IMR-90 (cell line): ENCODE results near the gene ROCK2. TPM values are rescaled to one million over a fixed set of nuclear protein-coding genes. Genes with fewer than 3 reads are reported as not detected.

Experiments
- ATAC-seq: fragments of 200-7000 bp; cut with Tn5 transposase; 2 replicates; pipeline ENCODE4 v1.9.1; 2020; ENCODE audit warnings: low read depth, mild to moderate bottlenecking, moderate library complexity
- BruUV-seq: library from RNA; stranded (reverse); fragments of 400-500 nt; replicated peaks from 2 replicates; lab custom pipeline; 2021; lab: Mats Ljungman, UMichigan
- CTCF ChIA-PET: fragments of 300-600 bp; formaldehyde crosslinking; extraction: SDS; loops from one replicate; lab custom pipeline; 2021; ENCODE audit warnings: antibody characterized with exemption; lab: Yijun Ruan, JAX
- POLR2A ChIA-PET: fragments of 300-600 bp; sonication (Branson Sonifier 250); formaldehyde crosslinking; loops from one replicate; lab custom pipeline; 2022; ENCODE audit warnings: antibody characterized with exemption; ENCODE audit not compliant: unreplicated experiment; lab: Charles Lee
- DNase-seq: peaks from one replicate; pipeline ENCODE4 v3.0.0; 2013
- H2AFZ ChIP-seq: replicated peaks from 2 replicates; pipeline ENCODE3; 2013; ENCODE audit warnings: low read length, mild to moderate bottlenecking; ENCODE audit not compliant: poor library complexity
- H2AK5ac ChIP-seq: 2 replicates; pipeline ENCODE4 v1.6.1; 2013; ENCODE audit warnings: low read depth, low read length, inconsistent platforms
- H2AK9ac ChIP-seq: replicated peaks from 2 replicates; pipeline ENCODE3; 2013; ENCODE audit warnings: mild to moderate bottlenecking, low read depth, low read length, moderate library complexity; ENCODE audit not compliant: poor library complexity
- H2BK120ac ChIP-seq: 2 replicates; pipeline ENCODE4 v1.6.1; 2013; ENCODE audit warnings: low read depth, low read length, inconsistent platforms
- H2BK15ac ChIP-seq: 3 replicates; pipeline ENCODE4 v1.6.1; 2013; ENCODE audit warnings: low read depth, low read length, inconsistent platforms
- H2BK20ac ChIP-seq: 2 replicates; pipeline ENCODE4 v1.6.1; 2013; ENCODE audit warnings: low read depth, mild to moderate bottlenecking, inconsistent platforms, low read length, moderate library complexity
- H2BK5ac ChIP-seq: 2 replicates; pipeline ENCODE4 v1.6.1; 2013; ENCODE audit warnings: mild to moderate bottlenecking, low read depth, low read length, inconsistent platforms; ENCODE audit not compliant: poor library complexity, severe bottlenecking
- H3K14ac ChIP-seq: replicated peaks from 2 replicates; pipeline ENCODE4 v1.6.1; 2013; ENCODE audit warnings: low read depth, low read length, inconsistent platforms
- H3K18ac ChIP-seq: 2 replicates; pipeline ENCODE4 v1.6.1; 2013; ENCODE audit warnings: low read depth, low read length, control low read depth
- H3K23ac ChIP-seq: 2 replicates; pipeline ENCODE4 v1.6.1; 2013; ENCODE audit warnings: low read depth, low read length, inconsistent platforms
- H3K27ac ChIP-seq: 2 replicates; pipeline ENCODE4 v1.5.1; 2013; ENCODE audit warnings: mild to moderate bottlenecking, control low read depth, low read length; ENCODE audit not compliant: insufficient read depth
- H3K27me3 ChIP-seq: 2 replicates; pipeline ENCODE4 v1.6.1; 2013; ENCODE audit warnings: low read length; ENCODE audit not compliant: control insufficient read depth, insufficient read depth
- H3K36me3 ChIP-seq: 2 replicates; pipeline ENCODE4 v1.6.1; 2013; ENCODE audit warnings: low read length, mixed read lengths; ENCODE audit not compliant: control insufficient read depth, insufficient read depth
- H3K4ac ChIP-seq: 2 replicates; pipeline ENCODE4 v1.6.1; 2013; ENCODE audit warnings: low read depth, low read length, inconsistent platforms
- H3K4me1 ChIP-seq: 2 replicates; pipeline ENCODE4 v1.6.1; 2013; ENCODE audit warnings: low read length, mixed read lengths; ENCODE audit not compliant: control insufficient read depth, insufficient read depth
- H3K4me2 ChIP-seq: 2 replicates; pipeline ENCODE4 v1.6.1; 2013; ENCODE audit warnings: low read depth, mild to moderate bottlenecking, control low read depth, low read length, moderate library complexity
- H3K4me3 ChIP-seq: 2 replicates; pipeline ENCODE4 v1.5.1; 2013; ENCODE audit warnings: low read depth, mild to moderate bottlenecking, control low read depth, low read length, moderate library complexity; ENCODE audit not compliant: insufficient read depth
- H3K56ac ChIP-seq: 2 replicates; pipeline ENCODE4 v1.6.1; 2013; ENCODE audit warnings: low read length, inconsistent platforms; ENCODE audit not compliant: insufficient read depth; ENCODE audit errors: extremely low read depth
- H3K79me1 ChIP-seq, 2 experiments: 2 replicates each; pipeline ENCODE4 v1.6.1; 2013; ENCODE audit warnings: low read length in 2 of 2, inconsistent platforms in 1 of 2, low read depth in 1 of 2
- H3K9ac ChIP-seq: 2 replicates; pipeline ENCODE4 v1.6.1; 2013; ENCODE audit warnings: low read depth, low read length, control low read depth
- H3K9me1 ChIP-seq: 2 replicates; pipeline ENCODE4 v1.6.1; 2013; ENCODE audit warnings: low read length, inconsistent platforms; ENCODE audit not compliant: insufficient read depth
- H3K9me3 ChIP-seq: 2 replicates; pipeline ENCODE4 v1.6.1; 2013; ENCODE audit warnings: low read length; ENCODE audit not compliant: control insufficient read depth, insufficient read depth
- H4K20me1 ChIP-seq: 2 replicates; pipeline ENCODE4 v1.6.1; 2013; ENCODE audit warnings: low read length, inconsistent platforms; ENCODE audit not compliant: insufficient read depth
- H4K5ac ChIP-seq: 2 replicates; pipeline ENCODE4 v1.6.1; 2013; ENCODE audit warnings: mild to moderate bottlenecking, low read depth, low read length, control low read depth
- H4K8ac ChIP-seq, 2 experiments: 2 replicates each; pipeline ENCODE4 v1.6.1; 2013; ENCODE audit warnings: low read depth in 2 of 2, low read length in 2 of 2, control low read depth in 1 of 2, inconsistent platforms in 1 of 2
- H4K91ac ChIP-seq: 2 replicates; pipeline ENCODE4 v1.6.1; 2013; ENCODE audit warnings: low read depth, low read length, inconsistent platforms; ENCODE audit not compliant: insufficient read depth
- BHLHE40 ChIP-seq: fragments of 150-350 bp; IDR thresholded peaks from 2 replicates; pipeline ENCODE4 v1.6.1; 2016; ENCODE audit warnings: mild to moderate bottlenecking, low read depth, low read length
- CEBPB ChIP-seq: IDR thresholded peaks from 2 replicates; pipeline ENCODE4 v1.6.1; 2012; ENCODE audit warnings: low read depth, low read length, improper control_type of control experiment
- CHD1 ChIP-seq: IDR thresholded peaks from 2 replicates; pipeline ENCODE4 v1.6.1; 2012; ENCODE audit warnings: low read depth, low read length, improper control_type of control experiment
- MAFK ChIP-seq: IDR thresholded peaks from 2 replicates; pipeline ENCODE4 v1.6.1; 2012; ENCODE audit warnings: low read depth, low read length, improper control_type of control experiment
- MAZ ChIP-seq: IDR thresholded peaks from 2 replicates; pipeline ENCODE4 v1.6.1; 2012; ENCODE audit warnings: low read depth, mild to moderate bottlenecking, low read length, improper control_type of control experiment, moderate library complexity, borderline replicate concordance
- MXI1 ChIP-seq: IDR thresholded peaks from 2 replicates; pipeline ENCODE4 v1.6.1; 2012; ENCODE audit warnings: low read depth, mild to moderate bottlenecking, low read length, moderate library complexity, borderline replicate concordance
- NFE2L2 ChIP-seq: fragments of 150-350 bp; IDR thresholded peaks from 2 replicates; pipeline ENCODE4 v1.6.1; 2016; ENCODE audit warnings: low read depth, mild to moderate bottlenecking, low read length
- POLR2A ChIP-seq: IDR thresholded peaks from 2 replicates; pipeline ENCODE4 v1.6.1; 2012; ENCODE audit warnings: mild to moderate bottlenecking, low read depth, low read length
- RAD21 ChIP-seq: IDR thresholded peaks from 2 replicates; pipeline ENCODE4 v1.6.1; 2012; ENCODE audit warnings: low read length, improper control_type of control experiment
- RCOR1 ChIP-seq: IDR thresholded peaks from 2 replicates; pipeline ENCODE4 v1.6.1; 2012; ENCODE audit warnings: mild to moderate bottlenecking, low read length, improper control_type of control experiment; ENCODE audit not compliant: insufficient replicate concordance
- RFX5 ChIP-seq: IDR thresholded peaks from 2 replicates; pipeline ENCODE4 v1.8.0; 2012; ENCODE audit warnings: low read depth, mild to moderate bottlenecking, low read length, moderate library complexity
- SMC3 ChIP-seq: fragments of 150-350 bp; IDR thresholded peaks from 2 replicates; pipeline ENCODE4 v1.6.1; 2016; ENCODE audit warnings: low read depth, mild to moderate bottlenecking, antibody characterized with exemption, low read length, moderate library complexity
- WGBS, 2 experiments: methylation state at CpG; one replicate each; pipeline versions ENCODE4 v1.1.5 to v1.1.7; 2013; ENCODE audit warnings: missing lambda C conversion rate in 2 of 2; ENCODE audit not compliant: insufficient read length in 1 of 2; ENCODE audit errors: extremely low coverage in 2 of 2; 5-methylcytosine and 5-hydroxymethylcytosine counted together
- dilution Hi-C: fragments of 300-500 bp; cut with HindIII; formaldehyde crosslinking; loops from one replicate; pipeline ENCODE4 v1.14.3; 2018; ENCODE audit warnings: low sequenced_read_pairs; ENCODE audit not compliant: unreplicated experiment
- in situ Hi-C: fragments of 300-500 bp; cut with MboI; formaldehyde crosslinking; loops from 3 replicates; pipeline ENCODE4 v1.14.3; 2019; ENCODE audit warnings: low sequenced_read_pairs, inconsistent platforms, mixed read lengths
- intact Hi-C: fragments of 100-400 bp; cut with micrococcal nuclease; formaldehyde crosslinking; loops from 2 replicates; pipeline ENCODE4 v1.10.0; 2022
- polyA plus RNA-seq, 3 experiments: library from polyadenylated mRNA; depleted of rRNA; stranded (reverse); fragments of >200 nt; gene quantifications; 2 replicates each; pipeline ENCODE4 v1.2.3, GENCODE V29; 2012; ENCODE audit warnings: low replicate concordance in 1 of 3
- total RNA-seq: library from RNA; depleted of rRNA; stranded (reverse); fragments of >200 nt; gene quantifications from 2 replicates; pipeline ENCODE4 v1.2.3, GENCODE V29; 2012
- TF ChIP-seq, protein P1 (sequence below): fragments of 150-350 bp; IDR thresholded peaks from 2 replicates; pipeline ENCODE4 v1.6.1; 2016; ENCODE audit warnings: low read depth, mild to moderate bottlenecking, low read length, moderate library complexity, borderline replicate concordance
- TF ChIP-seq, protein P2 (sequence below): conservative IDR thresholded peaks from 2 replicates; pipeline ENCODE4 v1.5.1; 2012; ENCODE audit warnings: mild to moderate bottlenecking, low read depth, low read length, improper control_type of control experiment

Gene ROCK2
- total and polyA plus RNA-seq, 2 of the 4 experiments (the other 2 are of a cell fraction), result 9.0 to 28.3 TPM

DNA sequence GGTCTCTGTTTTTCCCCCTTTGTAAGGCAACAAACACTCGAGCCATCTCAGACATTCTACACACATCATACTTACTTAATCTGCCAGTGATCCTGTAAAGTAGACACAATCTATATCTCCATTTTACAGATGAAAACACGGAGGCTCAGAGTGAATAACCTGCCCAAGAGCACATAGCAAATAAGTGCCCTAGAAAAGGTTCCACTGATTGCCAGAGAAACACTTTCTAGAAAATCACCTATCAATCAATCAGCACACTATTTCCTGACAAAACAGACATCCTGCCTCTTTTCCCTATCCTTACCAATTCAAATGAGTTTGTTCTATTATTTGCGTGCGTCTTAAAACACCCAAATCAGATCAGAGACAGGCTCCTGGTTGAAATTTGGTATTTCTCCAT, 165.2 kb downstream of the ROCK2 start:
- TF ChIP-seq NFE2L2 (no peak), POLR2A (no peak), RFX5 (no peak), MAZ (no peak), MXI1 (no peak), RAD21 (no peak), MAFK (no peak), RCOR1 (no peak), CEBPB (no peak), SMC3 (no peak), CHD1 (no peak), BHLHE40 (no peak)
- TF ChIP-seq, protein P1, sequence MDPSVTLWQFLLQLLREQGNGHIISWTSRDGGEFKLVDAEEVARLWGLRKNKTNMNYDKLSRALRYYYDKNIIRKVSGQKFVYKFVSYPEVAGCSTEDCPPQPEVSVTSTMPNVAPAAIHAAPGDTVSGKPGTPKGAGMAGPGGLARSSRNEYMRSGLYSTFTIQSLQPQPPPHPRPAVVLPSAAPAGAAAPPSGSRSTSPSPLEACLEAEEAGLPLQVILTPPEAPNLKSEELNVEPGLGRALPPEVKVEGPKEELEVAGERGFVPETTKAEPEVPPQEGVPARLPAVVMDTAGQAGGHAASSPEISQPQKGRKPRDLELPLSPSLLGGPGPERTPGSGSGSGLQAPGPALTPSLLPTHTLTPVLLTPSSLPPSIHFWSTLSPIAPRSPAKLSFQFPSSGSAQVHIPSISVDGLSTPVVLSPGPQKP, result no peak
- TF ChIP-seq, protein P2, sequence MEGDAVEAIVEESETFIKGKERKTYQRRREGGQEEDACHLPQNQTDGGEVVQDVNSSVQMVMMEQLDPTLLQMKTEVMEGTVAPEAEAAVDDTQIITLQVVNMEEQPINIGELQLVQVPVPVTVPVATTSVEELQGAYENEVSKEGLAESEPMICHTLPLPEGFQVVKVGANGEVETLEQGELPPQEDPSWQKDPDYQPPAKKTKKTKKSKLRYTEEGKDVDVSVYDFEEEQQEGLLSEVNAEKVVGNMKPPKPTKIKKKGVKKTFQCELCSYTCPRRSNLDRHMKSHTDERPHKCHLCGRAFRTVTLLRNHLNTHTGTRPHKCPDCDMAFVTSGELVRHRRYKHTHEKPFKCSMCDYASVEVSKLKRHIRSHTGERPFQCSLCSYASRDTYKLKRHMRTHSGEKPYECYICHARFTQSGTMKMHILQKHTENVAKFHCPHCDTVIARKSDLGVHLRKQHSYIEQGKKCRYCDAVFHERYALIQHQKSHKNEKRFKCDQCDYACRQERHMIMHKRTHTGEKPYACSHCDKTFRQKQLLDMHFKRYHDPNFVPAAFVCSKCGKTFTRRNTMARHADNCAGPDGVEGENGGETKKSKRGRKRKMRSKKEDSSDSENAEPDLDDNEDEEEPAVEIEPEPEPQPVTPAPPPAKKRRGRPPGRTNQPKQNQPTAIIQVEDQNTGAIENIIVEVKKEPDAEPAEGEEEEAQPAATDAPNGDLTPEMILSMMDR, result no peak
- ATAC-seq (no peak), DNase-seq (no peak)
- Histone ChIP-seq H2AK5ac (no peak overlapping the region), H3K4me1 (peaks cover 6% of the 10 kb centered on the region), H4K91ac (no peak overlapping the region), H3K27ac (no peak overlapping the region), H4K5ac (no peak overlapping the region), H2BK120ac (no peak overlapping the region), H3K9ac (no peak overlapping the region), H3K14ac (no peak overlapping the region), H3K23ac (no peak overlapping the region), H3K18ac (no peak overlapping the region), H3K36me3 (peaks cover 5% of the 10 kb centered on the region), H3K9me1 (peaks cover 3% of the 10 kb centered on the region; the same call in 1 of the 2 replicates), H3K4ac (no peak overlapping the region), H3K79me1 (peaks cover 0 to 7% of the 10 kb centered on the region in 2 experiments; a peak in 2 of 4 replicates), H3K56ac (no peak overlapping the region), H2AK9ac (no peak overlapping the region), H2AFZ (no peak overlapping the region), H2BK15ac (no peak overlapping the region), H4K20me1 (peaks cover 3% of the 10 kb centered on the region; the same call in 1 of the 2 replicates), H2BK20ac (no peak overlapping the region), H3K4me2 (no peak overlapping the region), H4K8ac (no peak overlapping the region), H3K27me3 (no peaks in the 10 kb centered on the region), H3K9me3 (no peaks in the 10 kb centered on the region), H2BK5ac (no peak overlapping the region), H3K4me3 (no peak overlapping the region)
- WGBS, 2 experiments, result 80% methylated on average over 1 of the region's 4 CpGs; no CpG with 5 or more reads in 1 of the 2 experiments
- dilution Hi-C loops, result no loop called here
- intact Hi-C loops, result no loop called here
- BruUV-seq, result no TSS peak
- CTCF ChIA-PET, result no interaction called here
- in situ Hi-C loops, result no loop called here
- POLR2A ChIA-PET, result no interaction called here
